CD14-positive monocyte (primary cell): ENCODE measurements around the gene SLC31A1. TPM values are rescaled to one million over a fixed set of nuclear protein-coding genes. Genes with fewer than 3 reads are reported as not detected.

Experiments used
- DNase-seq, 3 donors: peaks; one replicate each; pipeline ENCODE4 v3.0.0-alpha.2; 2011 to 2022
- H2AFZ ChIP-seq: 2 replicates; pipeline ENCODE4 v1.6.0; 2012; ENCODE audit warnings: mild to moderate bottlenecking, low read depth, low read length, inconsistent platforms; ENCODE audit not compliant: insufficient read depth, poor library complexity, severe bottlenecking
- H3K27ac ChIP-seq, 2 donors: 1 replicate in 1 of 2; 2 replicates in 1 of 2; pipeline ENCODE4 v1.5.1; 2012 to 2013; ENCODE audit warnings: low read length in 2 of 2, control low read depth in 1 of 2, inconsistent platforms in 1 of 2, low read depth in 1 of 2, mild to moderate bottlenecking in 1 of 2
- H3K27me3 ChIP-seq, 2 donors: one replicate each; pipeline versions ENCODE4 v1.6.0 to v1.6.1; 2011 to 2013; ENCODE audit warnings: low read length in 2 of 2; ENCODE audit not compliant: control insufficient read depth in 2 of 2, insufficient read depth in 2 of 2
- H3K36me3 ChIP-seq, 2 donors: replicated peaks in 1 of 2; 1 replicate in 1 of 2; 2 replicates in 1 of 2; pipeline versions ENCODE4 v1.5.1 to v1.6.1; 2012 to 2013; ENCODE audit warnings: low read length in 2 of 2, control low read depth in 1 of 2, inconsistent platforms in 1 of 2, mild to moderate bottlenecking in 1 of 2; ENCODE audit not compliant: insufficient read depth in 2 of 2, control insufficient read depth in 1 of 2
- H3K4me1 ChIP-seq, 2 donors: 1 replicate in 1 of 2; 2 replicates in 1 of 2; pipeline versions ENCODE4 v1.5.1 to v1.6.1; 2012 to 2013; ENCODE audit warnings: low read length in 2 of 2, control low read depth in 1 of 2, inconsistent platforms in 1 of 2, mild to moderate bottlenecking in 1 of 2, moderate library complexity in 1 of 2; ENCODE audit not compliant: insufficient read depth in 2 of 2, control insufficient read depth in 1 of 2
- H3K4me2 ChIP-seq: replicated peaks from 2 replicates; pipeline ENCODE3; 2012; ENCODE audit warnings: low read length, moderate library complexity, mild to moderate bottlenecking; ENCODE audit not compliant: poor library complexity, severe bottlenecking; ENCODE audit errors: extremely low read depth
- H3K4me3 ChIP-seq, 3 experiments: fragments of 200-600 bp in 1 of 3; sonication (generic) in 1 of 3; replicated peaks in 1 of 3; 1 replicate in 2 of 3; 2 replicates in 1 of 3; pipeline ENCODE4 v1.5.1; 2011 to 2013; ENCODE audit warnings: low read length in 3 of 3, mild to moderate bottlenecking in 3 of 3, control low read depth in 2 of 3, low read depth in 2 of 3, inconsistent platforms in 1 of 3, moderate library complexity in 1 of 3
- H3K79me2 ChIP-seq: 2 replicates; pipeline ENCODE4 v1.6.0; 2012; ENCODE audit warnings: mild to moderate bottlenecking, control low read depth, inconsistent platforms, low read length, moderate library complexity; ENCODE audit not compliant: insufficient read depth
- H3K9ac ChIP-seq: 2 replicates; pipeline ENCODE4 v1.6.0; 2017; ENCODE audit warnings: low read length, mild to moderate bottlenecking; ENCODE audit not compliant: insufficient read depth, poor library complexity, severe bottlenecking
- H3K9me3 ChIP-seq, 2 donors: replicated peaks in 1 of 2; 1 replicate in 1 of 2; 2 replicates in 1 of 2; pipeline versions ENCODE4 v1.5.1 to v1.6.1; 2012 to 2013; ENCODE audit warnings: low read length in 2 of 2, control low read depth in 1 of 2; ENCODE audit not compliant: control insufficient read depth in 1 of 2, insufficient read depth in 1 of 2
- H4K20me1 ChIP-seq: 2 replicates; pipeline ENCODE4 v1.6.0; 2012; ENCODE audit warnings: mild to moderate bottlenecking, low read length, control low read depth, moderate library complexity; ENCODE audit not compliant: insufficient read depth
- H3K27ac Mint-ChIP-seq, 7 donors: one replicate each; pipeline ENCODE4 v1.8.0; 2020; ENCODE audit warnings: mild to moderate bottlenecking in 7 of 7, mixed read lengths in 7 of 7, moderate library complexity in 6 of 7, inconsistent platforms in 2 of 7
- H3K27me3 Mint-ChIP-seq, 3 donors: one replicate each; pipeline ENCODE4 v1.8.0; 2021 to 2022; ENCODE audit warnings: low read depth in 3 of 3, mild to moderate bottlenecking in 3 of 3, mixed read lengths in 3 of 3, moderate library complexity in 3 of 3, inconsistent platforms in 1 of 3
- H3K36me3 Mint-ChIP-seq, 2 donors: one replicate each; pipeline ENCODE4 v1.8.0; 2020; ENCODE audit warnings: mixed read lengths in 2 of 2, inconsistent platforms in 1 of 2, mild to moderate bottlenecking in 1 of 2
- H3K4me1 Mint-ChIP-seq: one replicate; pipeline ENCODE4 v1.8.0; 2020; ENCODE audit warnings: mild to moderate bottlenecking, mixed read lengths
- H3K4me3 Mint-ChIP-seq, 2 donors: one replicate each; pipeline ENCODE4 v1.8.0; 2020; ENCODE audit warnings: mild to moderate bottlenecking in 2 of 2, mixed read lengths in 2 of 2, moderate library complexity in 1 of 2
- H3K9me3 Mint-ChIP-seq, 7 donors: one replicate each; pipeline ENCODE4 v1.8.0; 2020 to 2022; ENCODE audit warnings: mixed read lengths in 7 of 7, mild to moderate bottlenecking in 6 of 7, moderate library complexity in 6 of 7, inconsistent platforms in 2 of 7
- CTCF ChIP-seq: fragments of 200-600 bp; IDR thresholded peaks from one replicate; pipeline ENCODE4 v1.8.0; 2022; ENCODE audit warnings: antibody characterized with exemption, mild to moderate bottlenecking
- WGBS: methylation state at CpG from one replicate; pipeline ENCODE4 v1.1.5; 2013; ENCODE audit warnings: missing lambda C conversion rate; ENCODE audit not compliant: insufficient coverage; 5-methylcytosine and 5-hydroxymethylcytosine counted together
- intact Hi-C, 2 donors: fragments of 100-400 bp; cut with micrococcal nuclease; formaldehyde crosslinking; loops; one replicate each; pipeline versions ENCODE4 v1.15.0 to v1.15.1; 2023
- polyA plus RNA-seq, 3 donors: library from polyadenylated mRNA; depleted of rRNA in 1 of 3; unstranded in 2 of 3; stranded (reverse) in 1 of 3; fragments of 300-500 nt in 2 of 3; fragments of >200 nt in 1 of 3; fragmentation: Illumina TruSeq in 2 of 3; gene quantifications; 1 replicate in 2 of 3; 2 replicates in 1 of 3; pipeline ENCODE4 v1.2.3, GENCODE V29; 2012 to 2021

Gene SLC31A1
- polyA plus RNA-seq, 3 donors: 20.4 to 49.0 (median 38.8) TPM

- no peak overlapping the region for H3K4me3 Mint-ChIP-seq
- Histone ChIP-seq H4K20me1 (peaks cover 28% of the 10 kb centered on the region), H3K27me3 (no peaks in the 10 kb centered on the region), H2AFZ (no peak overlapping the region), H3K9me3 (no peaks in the 10 kb centered on the region), H3K4me3 (no peak overlapping the region), H3K79me2 (peaks cover 81% of the 10 kb centered on the region), H3K36me3 (peaks cover 57 to 74% of the 10 kb centered on the region in 2 donors), H3K4me1 (peaks cover 25 to 36% of the 10 kb centered on the region in 2 donors), H3K4me2 (no peak overlapping the region), H3K9ac (no peak overlapping the region), H3K27ac (peak overlapping the region in 1 of 2 donors; percentile 57)
- no peak for TF ChIP-seq CTCF
- 100% methylated on average over 1 of the region's 2 CpGs for WGBS
- peaks cover 0 to 2% (median 0%) of the 10 kb centered on the region in 7 donors for H3K9me3 Mint-ChIP-seq
- no peaks in the 10 kb centered on the region for H3K27me3 Mint-ChIP-seq
- H3K27ac Mint-ChIP-seq: peak overlapping the region in 2 of 7 donors; percentile 74 to 80
- H3K36me3 Mint-ChIP-seq: peaks cover 66 to 68% of the 10 kb centered on the region in 2 donors
- peaks cover 27% of the 10 kb centered on the region for H3K4me1 Mint-ChIP-seq
- intact Hi-C loops: no loop called here
- no peak for DNase-seq
These were observed 28.9 kb upstream of the SLC31A1 start for GRCh38 chr9:113192455-113192854.

- H4K20me1 ChIP-seq: peaks cover 57% of the 10 kb centered on the region
- Mint-ChIP-seq H3K4me3 (no peak overlapping the region), H3K9me3 (no peaks in the 10 kb centered on the region), H3K36me3 (peaks cover 86 to 94% of the 10 kb centered on the region in 2 donors), H3K27ac (peak overlapping the region in 2 of 7 donors; percentile 50), H3K4me1 (no peaks in the 10 kb centered on the region), H3K27me3 (no peaks in the 10 kb centered on the region)
- no peak for TF ChIP-seq CTCF
- intact Hi-C loops: no loop called here
- peaks cover 78% of the 10 kb centered on the region for H3K79me2 ChIP-seq
- no peak overlapping the region for H3K9ac ChIP-seq
- no peaks in the 10 kb centered on the region for H3K27me3 ChIP-seq
- 100% methylated on average over 2 of the region's 4 CpGs for WGBS
- no peak overlapping the region for H3K4me3 ChIP-seq
- H3K4me2 ChIP-seq: no peak overlapping the region
- no peak overlapping the region for H3K27ac ChIP-seq
- H3K9me3 ChIP-seq: no peaks in the 10 kb centered on the region
- no peak for DNase-seq
- peaks cover 89 to 100% of the 10 kb centered on the region in 2 donors for H3K36me3 ChIP-seq
- peaks cover 0 to 1% of the 10 kb centered on the region in 2 donors for H3K4me1 ChIP-seq
- H2AFZ ChIP-seq: no peak overlapping the region
These were observed 21.5 kb upstream of the SLC31A1 start for GRCh38 chr9:113199683-113200329.
